GM12875 (cell line): ENCODE measurements around the gene YARS1.
A peak's percentile ranks its signal among the peaks of the same experiment; 100 is the strongest.
"Not testable (repeated sequence)": the region's sequence is repeated elsewhere in the genome, so short reads cannot be mapped to it uniquely, and the experiment has no call there.

Source experiments
- H3K4me3 ChIP-seq: one replicate; pipeline ENCODE4 v1.5.1; 2011; ENCODE audit warnings: low read depth, low read length, control low read depth
- TF ChIP-seq, protein P1 (sequence below): IDR thresholded peaks from 2 replicates; pipeline ENCODE4 v1.5.1; 2011; ENCODE audit warnings: low read depth, mild to moderate bottlenecking, control low read depth, inconsistent platforms, low read length, moderate library complexity, borderline replicate concordance; ENCODE audit not compliant: insufficient read depth

The YARS1 gene

DNA sequence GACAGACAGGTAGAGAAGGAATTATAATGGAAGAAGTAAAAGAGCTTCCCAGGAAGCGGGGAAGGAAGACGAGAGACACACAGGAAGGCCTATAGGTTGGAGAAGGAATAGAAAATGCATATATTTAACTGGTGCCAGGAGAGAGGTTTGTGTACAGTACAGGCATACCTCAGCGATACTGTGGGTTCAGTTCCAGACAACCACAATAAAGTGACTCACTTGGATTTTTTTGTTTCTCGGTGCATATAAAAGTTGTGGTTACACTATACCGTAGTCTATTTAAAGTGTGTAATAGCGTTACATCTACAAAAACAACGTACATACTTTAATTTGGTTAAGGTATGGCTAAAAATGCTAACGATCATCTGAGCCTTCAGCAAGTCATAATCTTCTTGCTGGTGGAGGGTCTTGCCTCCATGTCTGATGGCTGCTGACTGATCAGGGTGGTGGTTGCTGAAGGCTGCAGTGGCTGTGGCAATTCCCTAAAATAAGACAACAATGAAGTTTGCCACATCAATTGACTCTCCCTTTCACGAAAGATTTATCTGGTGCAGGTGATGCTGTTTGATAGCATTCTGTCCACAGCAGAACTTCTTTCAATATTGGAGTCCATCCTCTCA, 16.0 kb downstream of the YARS1 start:
- TF ChIP-seq, protein P1, sequence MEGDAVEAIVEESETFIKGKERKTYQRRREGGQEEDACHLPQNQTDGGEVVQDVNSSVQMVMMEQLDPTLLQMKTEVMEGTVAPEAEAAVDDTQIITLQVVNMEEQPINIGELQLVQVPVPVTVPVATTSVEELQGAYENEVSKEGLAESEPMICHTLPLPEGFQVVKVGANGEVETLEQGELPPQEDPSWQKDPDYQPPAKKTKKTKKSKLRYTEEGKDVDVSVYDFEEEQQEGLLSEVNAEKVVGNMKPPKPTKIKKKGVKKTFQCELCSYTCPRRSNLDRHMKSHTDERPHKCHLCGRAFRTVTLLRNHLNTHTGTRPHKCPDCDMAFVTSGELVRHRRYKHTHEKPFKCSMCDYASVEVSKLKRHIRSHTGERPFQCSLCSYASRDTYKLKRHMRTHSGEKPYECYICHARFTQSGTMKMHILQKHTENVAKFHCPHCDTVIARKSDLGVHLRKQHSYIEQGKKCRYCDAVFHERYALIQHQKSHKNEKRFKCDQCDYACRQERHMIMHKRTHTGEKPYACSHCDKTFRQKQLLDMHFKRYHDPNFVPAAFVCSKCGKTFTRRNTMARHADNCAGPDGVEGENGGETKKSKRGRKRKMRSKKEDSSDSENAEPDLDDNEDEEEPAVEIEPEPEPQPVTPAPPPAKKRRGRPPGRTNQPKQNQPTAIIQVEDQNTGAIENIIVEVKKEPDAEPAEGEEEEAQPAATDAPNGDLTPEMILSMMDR: no peak
- no peak overlapping the region for H3K4me3 ChIP-seq

DNA sequence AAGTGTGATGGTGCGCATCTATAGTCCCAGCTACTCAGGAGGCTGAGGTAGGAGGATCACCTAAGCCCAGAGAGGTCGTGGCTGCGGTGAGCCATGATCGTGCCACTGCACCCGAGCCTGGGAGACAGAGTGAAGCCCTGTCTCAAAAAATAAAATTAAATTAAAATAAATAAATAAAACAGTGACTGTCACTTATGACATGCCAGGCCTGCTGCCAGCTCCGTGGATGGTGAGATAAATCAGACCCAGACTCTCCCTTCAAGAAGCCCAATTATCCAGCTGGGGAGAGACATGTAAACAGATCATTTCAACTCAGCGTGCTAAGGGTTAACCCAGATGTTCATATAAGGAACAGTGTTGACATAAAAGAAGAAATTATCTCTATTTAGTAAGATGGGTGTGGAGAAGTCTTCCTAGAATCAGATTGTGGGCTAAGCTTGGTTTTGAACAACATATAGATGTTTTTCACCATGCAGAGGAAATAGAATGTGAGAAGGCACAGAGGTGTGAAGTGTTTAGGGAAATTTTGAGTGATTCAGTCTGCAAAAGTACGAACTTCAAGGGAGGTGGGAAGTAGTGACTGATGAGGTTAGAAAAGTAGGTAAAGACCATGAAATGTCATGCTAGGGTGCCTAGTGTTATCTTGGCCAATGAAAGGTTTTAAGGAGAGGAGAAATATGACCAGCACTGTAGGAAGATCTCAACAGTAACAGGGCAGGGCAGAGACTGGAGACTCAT, 18.3 kb downstream of the YARS1 start:
- TF ChIP-seq, protein P1: no peak
- H3K4me3 ChIP-seq: no peak overlapping the region

DNA sequence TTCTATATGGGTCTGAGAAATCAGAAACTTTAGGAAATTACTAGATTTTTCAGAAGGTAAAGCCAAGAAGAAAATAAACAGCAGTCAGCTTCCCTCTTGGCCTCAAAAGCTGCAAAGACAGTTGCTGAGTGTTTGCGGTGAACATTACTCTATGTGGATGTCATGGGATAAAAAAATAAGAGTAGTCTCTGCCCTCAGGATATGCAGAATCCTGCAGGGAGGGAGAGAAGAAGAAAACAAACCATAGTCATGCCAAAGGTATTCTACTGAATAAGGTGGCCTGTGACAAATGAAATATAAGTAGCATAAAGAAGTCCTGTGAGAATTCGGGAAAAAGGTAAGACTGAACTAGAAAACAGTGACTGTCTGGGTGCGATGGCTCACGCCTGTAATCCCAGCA, 19.0 kb downstream of the YARS1 start:
- no peak overlapping the region for H3K4me3 ChIP-seq
- TF ChIP-seq, protein P1: no peak

DNA sequence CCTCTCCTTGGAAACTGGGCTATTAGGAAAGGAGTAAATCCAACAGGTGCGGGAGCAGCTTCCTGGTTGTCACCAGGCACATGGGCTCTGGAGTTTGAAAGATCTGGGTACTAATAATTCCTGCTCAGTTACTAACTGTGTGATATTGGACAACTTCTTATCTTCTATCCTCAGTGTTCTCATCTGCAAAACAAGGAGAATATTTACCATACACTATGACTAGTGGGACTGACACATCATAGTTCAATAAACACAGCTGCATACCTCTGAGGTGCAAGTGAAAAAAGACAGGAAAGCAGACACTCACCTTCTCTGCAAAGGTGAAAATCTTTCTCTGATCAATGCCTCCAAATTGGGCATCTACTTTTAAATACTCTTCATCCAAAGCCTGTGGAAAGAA, 19.7 kb downstream of the YARS1 start:
- H3K4me3 ChIP-seq: no peak overlapping the region
- TF ChIP-seq, protein P1: no peak

DNA sequence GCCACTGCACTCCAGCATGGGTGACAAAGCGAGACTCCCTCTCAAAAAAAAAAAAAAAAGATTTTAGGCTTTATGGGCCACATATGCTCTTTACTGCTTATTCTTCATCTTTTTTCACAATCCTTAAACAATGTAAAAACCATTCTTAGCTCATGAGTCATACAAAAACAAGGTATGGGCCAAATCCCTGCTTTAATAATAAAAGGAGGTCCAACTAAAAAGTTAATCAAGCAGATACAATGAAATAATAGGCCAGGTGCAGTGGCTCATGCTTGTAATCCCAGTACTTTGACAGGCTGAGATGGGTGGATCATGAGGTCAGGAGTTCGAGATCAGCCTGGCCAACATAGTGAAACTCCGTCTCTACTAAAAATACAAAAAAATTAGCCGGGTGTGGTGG, 21.4 kb downstream of the YARS1 start:
- H3K4me3 ChIP-seq: not testable (repeated sequence)

DNA sequence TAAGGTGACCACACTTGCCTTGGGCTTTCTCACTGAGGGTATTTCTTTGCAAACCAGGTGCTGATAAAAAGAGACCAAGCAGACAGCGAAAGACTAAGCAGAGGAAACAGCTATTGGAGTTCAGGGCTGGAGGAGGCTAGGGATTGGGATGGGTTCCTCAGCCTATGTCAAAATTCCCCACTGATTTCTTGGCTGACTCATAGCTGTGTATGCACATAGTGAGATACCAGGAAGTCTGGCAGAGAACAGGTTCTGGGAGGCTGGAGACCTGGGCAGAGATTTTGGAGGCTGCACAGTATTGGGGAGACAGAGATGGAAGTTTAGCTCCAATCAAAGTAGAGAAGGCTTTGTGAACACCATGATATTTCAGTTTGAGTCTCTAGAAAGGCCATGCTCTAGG, 25.3 kb downstream of the YARS1 start:
- TF ChIP-seq, protein P1: no peak
- no peak overlapping the region for H3K4me3 ChIP-seq

DNA sequence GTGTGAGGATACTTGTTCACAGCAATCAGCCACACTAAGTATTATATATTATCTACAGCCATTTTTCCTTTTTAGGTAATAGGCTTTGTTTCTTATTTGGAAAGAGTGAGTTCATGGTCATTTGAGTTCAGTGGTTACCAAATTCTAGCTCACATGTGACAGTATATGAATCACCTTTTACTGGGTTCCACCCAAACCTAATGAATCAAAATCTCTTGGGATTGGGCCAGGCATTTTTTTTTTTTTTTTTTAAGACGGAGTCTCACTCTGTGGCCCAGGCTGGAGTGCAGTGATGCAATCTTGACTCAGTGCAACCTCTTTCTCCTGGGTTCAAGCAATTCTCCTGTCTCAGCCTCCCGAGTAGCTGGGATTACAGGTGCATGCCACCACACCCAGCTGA, 27.8 kb downstream of the YARS1 start:
- not testable (repeated sequence) for H3K4me3 ChIP-seq

DNA sequence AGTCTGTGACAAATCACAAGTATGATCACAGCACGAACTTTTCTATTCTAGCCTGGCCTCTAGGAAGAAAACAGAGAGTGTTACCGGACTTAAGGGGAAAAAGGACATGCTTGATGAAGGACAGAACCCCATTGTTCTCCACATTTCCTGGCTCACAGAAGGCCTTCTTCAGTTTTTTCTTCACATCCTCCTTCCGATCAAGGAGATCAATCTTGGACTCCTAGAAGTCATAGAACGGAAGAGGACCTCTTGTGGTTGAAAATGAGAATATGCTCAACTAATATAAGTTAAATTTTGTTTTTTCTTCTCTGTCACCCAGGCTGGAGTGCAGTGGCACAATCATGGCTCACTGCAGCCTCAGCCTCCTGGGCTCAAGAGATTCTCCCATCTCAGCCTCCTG, 30.3 kb downstream of the YARS1 start:
- no peak overlapping the region for H3K4me3 ChIP-seq
- TF ChIP-seq, protein P1: peak; percentile 15; the same call in 1 of the 2 replicates
